Epithelial cell of proximal tubule (primary cell): ENCODE data around the gene ACAA2. TPM values are rescaled to one million over a fixed set of nuclear protein-coding genes. Genes with fewer than 3 reads are reported as not detected.

Source experiments
- DNase-seq: peaks from one replicate; pipeline ENCODE4 v3.0.0-alpha.2; 2011; ENCODE audit warnings: low read depth
- H3K4me3 ChIP-seq: 2 replicates; pipeline ENCODE4 v1.5.1; 2011; ENCODE audit warnings: low read depth, mild to moderate bottlenecking, low read length
- total RNA-seq: library from RNA; depleted of rRNA; stranded (reverse); fragments of >200 nt; gene quantifications from 2 replicates; pipeline ENCODE4 v1.2.3, GENCODE V29; 2015
- TF ChIP-seq, protein P1 (sequence below): conservative IDR thresholded peaks from 2 replicates; pipeline ENCODE4 v1.5.1; 2012; ENCODE audit warnings: low read depth, mild to moderate bottlenecking, low read length

The ACAA2 gene
- total RNA-seq, 1 donor from 2014 or later, result 92.3 TPM

DNA sequence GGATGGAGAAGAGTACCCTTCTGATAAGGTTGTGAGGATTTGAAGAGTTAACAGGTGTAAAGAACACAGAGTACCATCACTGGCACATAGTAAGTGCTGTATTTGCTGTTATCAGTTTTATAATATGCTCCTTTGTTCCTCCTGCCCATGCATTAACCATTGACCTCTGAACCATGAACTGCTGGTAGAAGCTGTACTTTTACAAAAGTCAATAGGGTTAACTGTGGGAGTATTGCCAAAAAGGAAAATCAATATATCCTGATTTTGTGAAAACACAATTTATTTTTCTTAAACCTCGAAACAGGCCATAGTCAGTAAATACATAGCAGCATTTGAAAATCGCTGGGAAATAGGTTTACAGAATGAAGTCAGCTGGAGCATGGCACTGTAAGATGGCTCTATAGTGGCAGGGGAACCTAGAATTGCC is 18.9 kb upstream of the ACAA2 start:
- H3K4me3 ChIP-seq, result no peak overlapping the region
- no peak for DNase-seq
- TF ChIP-seq, protein P1, sequence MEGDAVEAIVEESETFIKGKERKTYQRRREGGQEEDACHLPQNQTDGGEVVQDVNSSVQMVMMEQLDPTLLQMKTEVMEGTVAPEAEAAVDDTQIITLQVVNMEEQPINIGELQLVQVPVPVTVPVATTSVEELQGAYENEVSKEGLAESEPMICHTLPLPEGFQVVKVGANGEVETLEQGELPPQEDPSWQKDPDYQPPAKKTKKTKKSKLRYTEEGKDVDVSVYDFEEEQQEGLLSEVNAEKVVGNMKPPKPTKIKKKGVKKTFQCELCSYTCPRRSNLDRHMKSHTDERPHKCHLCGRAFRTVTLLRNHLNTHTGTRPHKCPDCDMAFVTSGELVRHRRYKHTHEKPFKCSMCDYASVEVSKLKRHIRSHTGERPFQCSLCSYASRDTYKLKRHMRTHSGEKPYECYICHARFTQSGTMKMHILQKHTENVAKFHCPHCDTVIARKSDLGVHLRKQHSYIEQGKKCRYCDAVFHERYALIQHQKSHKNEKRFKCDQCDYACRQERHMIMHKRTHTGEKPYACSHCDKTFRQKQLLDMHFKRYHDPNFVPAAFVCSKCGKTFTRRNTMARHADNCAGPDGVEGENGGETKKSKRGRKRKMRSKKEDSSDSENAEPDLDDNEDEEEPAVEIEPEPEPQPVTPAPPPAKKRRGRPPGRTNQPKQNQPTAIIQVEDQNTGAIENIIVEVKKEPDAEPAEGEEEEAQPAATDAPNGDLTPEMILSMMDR, result no peak

DNA sequence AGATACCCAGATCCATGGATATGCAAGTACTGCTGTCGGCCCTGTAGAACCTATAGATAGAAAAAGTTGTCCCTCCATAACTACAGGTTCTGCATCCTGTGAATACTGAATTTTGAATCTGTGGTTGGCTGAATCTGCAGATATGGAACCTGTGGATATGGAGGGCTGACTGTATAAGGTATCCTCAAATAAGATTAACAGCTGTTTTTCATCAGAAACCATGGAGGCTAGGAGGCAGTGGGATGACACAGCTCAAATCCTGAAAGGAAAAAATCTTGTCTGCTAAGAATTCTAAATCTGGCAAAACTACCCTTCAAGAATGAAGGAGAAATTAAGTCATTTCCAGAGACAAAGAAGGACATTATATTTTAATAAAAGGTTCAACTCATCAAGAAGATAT is 14.7 kb upstream of the ACAA2 start:
- no peak for DNase-seq
- no peak overlapping the region for H3K4me3 ChIP-seq
- TF ChIP-seq, protein P1, result no peak

DNA sequence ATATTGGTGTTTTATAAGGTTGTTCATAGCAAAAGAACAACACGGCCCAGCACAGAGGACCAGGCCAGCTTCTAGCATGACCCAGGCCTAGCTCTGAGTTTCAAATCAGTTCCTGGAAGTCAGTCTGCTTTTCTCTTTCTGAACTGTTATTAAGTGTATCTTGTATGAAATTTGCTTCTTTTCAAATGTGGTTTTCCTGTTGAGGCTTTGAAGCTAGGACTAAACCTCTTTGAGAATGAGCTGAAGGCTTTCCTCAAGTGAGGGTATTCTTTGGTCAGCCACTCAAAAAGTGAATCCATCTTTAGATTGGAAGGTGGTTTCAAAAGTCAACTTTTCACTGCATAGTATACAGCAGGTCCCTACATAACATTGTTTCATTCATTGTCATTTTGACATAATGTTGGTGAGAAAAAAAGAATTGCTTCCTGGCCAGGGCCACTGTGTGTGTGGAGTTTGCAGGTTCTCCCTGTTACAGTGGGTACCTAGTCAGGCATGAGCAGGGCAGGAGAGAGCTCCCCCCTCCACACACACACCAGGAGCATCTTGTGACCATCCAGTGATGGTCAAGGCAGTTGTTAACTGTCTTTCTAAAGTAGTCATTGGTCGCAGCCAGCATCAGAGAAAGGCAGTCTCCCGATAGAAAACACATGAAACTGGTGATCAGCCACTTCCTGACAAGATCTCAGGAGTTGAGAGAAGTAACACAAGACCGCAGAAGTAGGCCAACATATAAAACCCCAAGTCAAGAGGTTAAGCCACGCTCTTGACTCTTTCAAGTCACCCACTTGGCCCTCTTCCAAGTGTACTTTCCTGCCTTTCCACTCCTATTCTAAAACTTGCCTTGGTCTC is 6.7 kb upstream of the ACAA2 start:
- TF ChIP-seq, protein P1, result no peak
- no peak overlapping the region for H3K4me3 ChIP-seq
- no peak for DNase-seq

DNA sequence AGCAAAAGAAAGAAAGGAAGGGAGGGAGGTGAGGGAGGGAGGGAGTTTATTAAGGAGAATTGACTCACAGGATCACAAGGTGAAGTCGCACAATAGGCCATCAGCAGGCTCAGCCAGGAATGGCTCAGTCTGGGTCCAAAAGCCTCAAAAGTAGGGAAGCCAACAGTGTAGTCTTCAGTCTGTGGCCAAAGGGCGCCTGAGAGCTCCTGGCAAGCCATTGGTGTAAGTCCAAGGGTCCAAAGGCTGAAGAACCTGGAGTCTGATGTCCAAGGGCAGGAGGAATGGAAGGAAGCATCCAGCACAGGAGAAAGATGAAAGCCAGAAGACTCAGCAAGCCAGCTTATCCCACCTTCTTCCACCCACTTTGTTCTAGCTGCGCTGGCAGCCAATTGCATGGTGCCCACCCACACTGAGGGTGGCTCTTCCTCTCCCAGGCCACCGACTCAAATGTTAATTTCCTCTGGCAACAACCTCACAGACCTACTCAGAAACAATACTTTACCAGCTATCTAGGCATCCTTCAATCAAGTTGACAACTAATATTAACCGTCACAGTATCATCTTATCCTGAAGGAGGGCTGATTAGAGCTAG is 5.8 kb upstream of the ACAA2 start:
- no peak for DNase-seq
- TF ChIP-seq, protein P1, result no peak
- H3K4me3 ChIP-seq, result no peak overlapping the region

DNA sequence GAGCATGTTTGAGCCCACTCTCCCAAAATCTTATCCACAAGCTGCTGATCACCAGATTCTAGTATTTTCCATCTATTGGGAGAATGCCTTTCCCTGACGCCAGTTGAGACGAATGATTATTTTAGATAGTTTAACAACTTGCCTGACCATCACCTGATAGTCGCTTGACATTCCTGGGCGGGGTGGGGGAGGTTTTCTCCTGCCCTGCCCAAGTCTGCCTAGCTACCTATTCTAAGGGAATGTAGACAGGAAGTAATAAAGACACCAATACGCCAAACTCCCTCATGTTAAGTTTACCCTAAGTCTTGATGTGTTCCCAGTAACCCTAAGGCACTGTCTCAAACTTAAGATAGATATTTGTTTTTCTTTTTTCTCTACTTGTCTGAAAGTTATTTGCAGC is 4.6 kb upstream of the ACAA2 start:
- H3K4me3 ChIP-seq, result no peak overlapping the region
- TF ChIP-seq, protein P1, result no peak
- DNase-seq, result no peak

GRCh38 chr18:49815927-49816326 is 2.6 kb upstream of the ACAA2 start:
- H3K4me3 ChIP-seq, result no peak overlapping the region
- TF ChIP-seq, protein P1, result no peak
- DNase-seq, result no peak
